Activated naive CD8-positive, alpha-beta T cell treated with anti-CD3 and anti-CD28 coated beads for 36 hours (primary cell): ENCODE measurements around the gene FHAD1. TPM values are rescaled to one million over a fixed set of nuclear protein-coding genes. Genes with fewer than 3 reads are reported as not detected.

Experiments used
- DNase-seq: peaks from one replicate; pipeline ENCODE4 v3.0.0; 2021
- H3K27ac Mint-ChIP-seq: one replicate; pipeline ENCODE4 v1.8.0; 2022; ENCODE audit warnings: mild to moderate bottlenecking, moderate library complexity, mixed read lengths
- H3K27me3 Mint-ChIP-seq: one replicate; pipeline ENCODE4 v1.8.0; 2022; ENCODE audit warnings: mild to moderate bottlenecking, mixed read lengths
- H3K36me3 Mint-ChIP-seq: one replicate; pipeline ENCODE4 v1.8.0; 2021; ENCODE audit warnings: mild to moderate bottlenecking, mixed read lengths
- H3K4me1 Mint-ChIP-seq: one replicate; pipeline ENCODE4 v1.8.0; 2021; ENCODE audit warnings: mixed read lengths
- H3K4me3 Mint-ChIP-seq: one replicate; pipeline ENCODE4 v1.8.0; 2022; ENCODE audit warnings: mild to moderate bottlenecking, moderate library complexity, mixed read lengths
- H3K9me3 Mint-ChIP-seq: one replicate; pipeline ENCODE4 v1.8.0; 2022; ENCODE audit warnings: mixed read lengths
- total RNA-seq, 2 experiments: library from RNA; stranded (reverse); gene quantifications; one replicate each; pipeline ENCODE4 v1.2.3, GENCODE V29; 2021

The FHAD1 gene
- under 1 TPM; 0.49 to 0.70 TPM for total RNA-seq

DNA sequence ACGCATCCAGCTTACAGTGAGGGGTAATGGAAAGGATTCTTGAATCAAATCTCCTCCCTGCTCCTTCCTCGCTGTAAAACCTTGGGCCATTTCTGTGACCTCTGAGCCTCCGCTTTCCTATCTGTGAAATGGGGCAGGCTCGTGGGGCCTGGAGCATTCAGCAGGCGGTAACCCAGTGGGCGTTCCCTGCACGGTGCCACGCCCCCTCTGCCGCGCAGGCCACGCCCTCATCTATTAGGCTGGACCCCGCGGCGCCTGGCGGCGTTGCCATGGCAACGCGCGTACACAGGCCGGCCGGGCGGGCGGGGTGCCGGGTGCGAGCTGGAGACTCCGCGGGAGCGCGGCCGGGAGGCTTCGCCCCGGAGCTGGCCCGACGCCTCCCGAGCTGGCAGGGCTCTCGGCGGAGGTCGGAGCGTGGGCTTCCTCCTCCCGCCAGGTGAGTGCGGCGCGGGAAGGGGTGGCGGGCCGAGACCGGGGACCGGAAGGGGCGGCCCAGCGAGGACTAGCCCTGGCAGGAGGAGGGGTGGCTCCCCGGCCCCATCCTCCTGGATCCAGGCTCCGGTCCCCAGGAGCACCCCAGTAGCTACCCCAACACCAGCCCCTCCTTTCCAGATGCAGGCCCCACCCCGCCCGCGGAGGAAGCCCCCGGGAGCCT is at the start of gene FHAD1:
TSS of gene FHAD1 (plus strand) at position 264 of the 655 bp plus-strand sequence. CDS start 4,562 bp downstream, outside the sequence.
- Mint-ChIP-seq H3K27ac (peak within 1 kb of the TSS; percentile 88), H3K27me3 (peaks cover 58% of the 10 kb centered on the region)
- peak; percentile 59 for DNase-seq

DNA sequence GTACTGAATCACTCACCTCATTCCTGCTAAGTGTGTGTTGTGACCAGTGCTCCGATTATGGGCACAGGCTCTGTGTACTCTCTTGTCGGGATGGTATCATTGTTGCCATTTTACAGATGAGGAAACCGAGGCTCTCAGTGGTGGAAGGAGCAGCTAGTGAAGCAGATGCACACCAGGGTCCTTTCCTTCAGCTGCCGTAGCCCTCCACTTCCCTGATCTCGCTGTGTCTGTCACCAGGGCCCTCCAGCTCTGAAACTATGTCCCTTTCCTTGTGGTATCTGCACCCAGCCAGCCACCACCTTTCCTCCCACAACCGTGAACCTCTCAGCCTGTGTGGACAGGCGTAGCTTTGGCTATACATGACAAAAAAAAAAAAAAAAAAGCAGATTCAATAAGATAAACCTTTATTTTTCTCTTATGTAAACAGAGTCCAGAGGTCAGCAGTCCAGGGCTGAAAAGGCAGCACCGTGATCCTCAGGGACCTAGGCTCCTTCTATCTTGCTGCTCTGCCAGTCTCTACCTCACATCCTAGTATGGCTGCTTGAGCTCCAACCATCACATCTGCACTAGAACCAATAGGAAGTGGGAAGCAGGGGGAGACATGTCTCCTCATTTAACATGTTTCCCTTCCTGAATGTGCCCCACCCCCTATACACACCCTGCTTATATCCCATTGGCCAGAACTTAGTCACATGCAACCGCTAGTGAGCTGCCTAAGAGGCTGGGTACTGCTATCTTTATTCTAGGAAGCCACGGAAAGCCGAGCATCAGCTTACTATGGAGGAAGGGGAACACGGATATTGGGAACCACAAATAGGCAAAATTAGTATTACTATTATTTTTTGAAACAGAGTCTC is 49.2 kb upstream of the FHAD1 start:
- no peak overlapping the region for H3K27ac Mint-ChIP-seq
- peaks cover 4% of the 10 kb centered on the region for H3K27me3 Mint-ChIP-seq
- no peaks in the 10 kb centered on the region for H3K4me1 Mint-ChIP-seq
- H3K4me3 Mint-ChIP-seq = no peak overlapping the region
- H3K36me3 Mint-ChIP-seq = no peaks in the 10 kb centered on the region
- H3K9me3 Mint-ChIP-seq = no peaks in the 10 kb centered on the region
- DNase-seq = no peak

More for the DNA sequence above, at the start of gene FHAD1:
- Mint-ChIP-seq H3K4me3 (peak within 1 kb of the TSS; percentile 55), H3K36me3 (peaks cover 31% of the 10 kb centered on the region), H3K4me1 (peaks cover 54% of the 10 kb centered on the region), H3K9me3 (peaks cover 30% of the 10 kb centered on the region)

DNA sequence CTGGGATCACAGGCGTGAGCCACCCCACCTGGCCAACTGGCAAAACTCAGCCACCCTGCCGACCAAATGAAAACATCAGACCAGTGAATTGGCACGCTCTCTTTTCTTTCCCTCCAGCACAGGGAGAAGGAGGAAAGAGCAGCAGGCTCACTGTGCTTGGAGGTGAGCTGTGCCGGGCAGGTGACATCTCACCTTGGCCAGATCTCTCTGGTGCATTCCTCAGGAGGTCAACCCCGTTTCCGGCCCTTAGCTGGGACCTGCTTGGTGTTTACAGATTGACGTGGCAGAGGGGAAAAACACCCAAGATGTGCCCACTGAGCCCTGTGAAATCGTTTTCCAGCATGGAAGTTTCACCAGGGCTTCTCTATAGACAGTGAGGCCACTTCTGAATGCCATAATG is 48.3 kb upstream of the FHAD1 start:
- Mint-ChIP-seq H3K27ac (no peak overlapping the region), H3K4me1 (no peaks in the 10 kb centered on the region), H3K36me3 (no peaks in the 10 kb centered on the region), H3K9me3 (no peaks in the 10 kb centered on the region), H3K4me3 (no peak overlapping the region), H3K27me3 (peaks cover 4% of the 10 kb centered on the region)
- no peak for DNase-seq

DNA sequence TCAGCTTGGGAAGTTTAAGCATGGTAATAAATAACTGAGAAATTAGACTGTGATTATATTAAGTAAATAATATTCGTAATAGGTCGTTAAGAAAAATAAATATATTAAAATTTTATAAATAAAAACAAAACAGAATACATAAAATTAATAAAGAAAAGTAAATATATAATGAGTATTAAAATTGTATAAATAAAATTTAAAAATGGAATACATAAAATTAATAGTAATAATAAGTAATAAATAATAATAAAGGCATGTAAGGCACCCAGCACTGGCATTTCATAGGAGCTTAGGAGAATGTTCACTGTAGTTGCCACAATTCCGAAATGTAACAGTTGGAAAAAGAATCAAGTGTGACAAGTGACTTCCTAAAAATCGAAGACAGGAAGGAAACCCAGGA is 45.8 kb upstream of the FHAD1 start:
- no peaks in the 10 kb centered on the region for H3K9me3 Mint-ChIP-seq
- DNase-seq = no peak
- H3K27me3 Mint-ChIP-seq = peaks cover 8% of the 10 kb centered on the region
- H3K4me3 Mint-ChIP-seq = no peak overlapping the region
- H3K27ac Mint-ChIP-seq = no peak overlapping the region
- H3K36me3 Mint-ChIP-seq = no peaks in the 10 kb centered on the region
- no peaks in the 10 kb centered on the region for H3K4me1 Mint-ChIP-seq

DNA sequence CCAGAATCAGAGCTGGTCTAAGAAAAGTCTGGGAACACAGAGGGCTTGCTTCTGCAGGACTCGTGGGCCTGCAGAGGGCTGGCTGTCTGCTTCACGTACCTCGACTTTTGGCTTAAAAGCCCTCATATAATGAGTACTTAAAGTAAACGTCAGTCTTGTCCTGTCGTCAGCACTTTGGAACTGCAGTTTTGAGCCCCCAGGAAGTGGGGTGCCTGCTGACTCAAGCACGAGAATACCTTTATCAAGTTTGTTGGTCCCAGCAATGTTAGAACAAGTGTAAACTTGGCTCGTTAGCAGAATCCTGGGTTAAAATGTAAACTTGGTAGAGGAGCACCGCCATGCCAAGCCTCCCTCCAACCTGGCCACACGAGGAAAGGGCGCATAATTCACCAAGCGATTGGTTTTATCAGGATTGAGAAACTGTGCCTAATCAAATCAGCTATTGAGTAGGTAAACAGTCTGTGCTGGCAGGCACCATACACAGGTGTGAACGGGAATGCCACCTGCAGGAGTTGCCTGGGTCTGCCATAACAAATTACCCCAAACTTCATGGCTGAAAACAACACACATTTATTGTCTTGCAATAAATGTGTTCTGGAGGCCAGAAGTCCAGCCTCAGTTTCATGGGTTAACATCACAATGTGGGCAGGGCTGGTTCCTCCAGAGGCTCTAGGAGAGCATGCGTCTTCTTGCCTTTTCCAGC is 45.0 kb upstream of the FHAD1 start:
- H3K27ac Mint-ChIP-seq = no peak overlapping the region
- H3K27me3 Mint-ChIP-seq = peaks cover 8% of the 10 kb centered on the region
- no peaks in the 10 kb centered on the region for H3K36me3 Mint-ChIP-seq
- no peak overlapping the region for H3K4me3 Mint-ChIP-seq
- H3K9me3 Mint-ChIP-seq = no peaks in the 10 kb centered on the region
- no peaks in the 10 kb centered on the region for H3K4me1 Mint-ChIP-seq
- no peak for DNase-seq

DNA sequence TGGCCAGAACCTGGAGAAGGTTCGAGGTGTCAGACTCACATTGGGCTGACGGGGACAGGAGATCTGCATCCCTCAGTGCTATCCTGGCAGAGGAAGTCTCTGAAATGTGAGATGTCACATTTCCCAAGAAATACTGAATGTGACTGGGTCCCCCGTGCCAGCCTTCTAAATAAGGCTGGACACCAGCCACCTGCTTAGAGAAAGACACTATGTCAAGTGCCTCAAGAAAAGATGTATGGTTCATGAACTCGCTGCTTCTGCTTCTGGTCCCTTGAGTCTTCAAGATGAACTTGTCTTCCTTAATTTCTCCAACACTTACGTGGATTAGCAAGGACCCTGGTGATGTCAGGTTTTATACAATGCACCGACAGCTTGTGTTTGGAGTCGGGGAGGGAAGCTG is 42.1 kb upstream of the FHAD1 start:
- peaks cover 11% of the 10 kb centered on the region for H3K27me3 Mint-ChIP-seq
- no peaks in the 10 kb centered on the region for H3K4me1 Mint-ChIP-seq
- H3K4me3 Mint-ChIP-seq = no peak overlapping the region
- DNase-seq = no peak
- no peak overlapping the region for H3K27ac Mint-ChIP-seq
- H3K9me3 Mint-ChIP-seq = no peaks in the 10 kb centered on the region
- no peaks in the 10 kb centered on the region for H3K36me3 Mint-ChIP-seq

DNA sequence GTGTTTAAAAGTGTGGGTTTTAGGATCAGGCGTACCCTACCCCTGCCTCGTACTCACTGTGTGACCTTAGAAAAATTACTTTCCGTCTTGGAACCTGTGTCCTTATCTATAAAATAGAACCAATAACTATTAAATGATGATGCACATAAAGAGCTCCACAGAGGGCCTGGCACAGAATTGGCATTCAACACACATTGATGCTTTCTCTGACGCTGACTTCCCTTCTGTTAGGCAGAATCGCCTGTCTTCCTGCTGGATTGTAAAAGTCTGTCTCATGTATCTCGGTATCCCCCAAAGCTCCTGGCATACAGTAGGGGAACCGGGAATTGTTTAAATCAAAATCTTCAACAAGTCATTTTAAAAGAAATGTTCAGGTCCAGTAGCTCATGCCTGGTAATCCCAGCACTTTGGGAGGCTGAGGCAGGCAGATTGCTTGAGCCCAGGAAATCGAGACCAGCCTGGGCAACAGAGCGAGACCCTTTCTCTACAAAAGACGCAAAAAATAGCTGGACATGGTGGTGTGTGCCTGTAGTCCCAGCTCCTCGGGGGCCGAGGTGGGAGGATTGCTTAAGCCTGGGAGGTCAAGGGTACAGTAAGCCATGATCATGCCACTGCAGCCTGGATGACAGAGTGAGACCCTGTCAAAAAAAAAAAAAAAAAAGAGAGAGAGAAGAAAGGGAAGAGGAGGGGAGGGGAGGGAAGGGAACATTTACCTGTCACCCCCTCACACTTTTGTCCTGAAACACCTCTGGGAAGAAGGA is 41.3 kb upstream of the FHAD1 start:
- Mint-ChIP-seq H3K4me1 (no peaks in the 10 kb centered on the region), H3K4me3 (no peak overlapping the region), H3K27ac (no peak overlapping the region), H3K27me3 (peaks cover 7% of the 10 kb centered on the region), H3K36me3 (no peaks in the 10 kb centered on the region), H3K9me3 (no peaks in the 10 kb centered on the region)
- no peak for DNase-seq

DNA sequence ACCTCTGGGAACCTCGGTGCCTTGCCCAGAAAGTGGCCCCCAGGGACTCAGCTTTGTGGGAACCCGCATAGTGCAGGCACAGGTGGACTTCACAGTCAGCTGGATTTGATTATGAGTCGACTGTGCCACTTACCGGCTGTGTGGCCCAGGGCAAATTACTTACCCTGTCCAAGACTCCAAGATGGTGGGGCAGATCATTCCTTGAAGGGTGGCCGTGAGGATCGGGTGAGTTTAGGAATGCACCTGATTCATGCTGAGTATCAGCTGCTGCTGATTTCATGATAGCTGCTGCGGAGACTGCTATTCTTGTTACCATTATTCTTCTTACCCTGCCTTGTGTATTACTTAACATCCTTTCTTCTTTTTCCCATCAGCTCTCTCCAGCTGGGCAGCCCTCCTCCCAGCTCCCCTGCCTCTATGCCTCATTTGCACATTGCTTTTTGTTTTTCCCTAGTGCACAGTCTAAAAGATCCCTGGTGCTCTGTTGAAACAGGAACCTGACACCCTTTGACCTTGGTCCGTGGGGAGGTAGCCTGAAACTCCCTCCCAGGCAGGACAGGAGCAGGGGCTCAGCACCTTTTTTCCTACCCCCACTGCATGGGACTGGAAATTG is 40.5 kb upstream of the FHAD1 start:
- no peak overlapping the region for H3K27ac Mint-ChIP-seq
- DNase-seq = no peak
- peaks cover 7% of the 10 kb centered on the region for H3K27me3 Mint-ChIP-seq
- no peaks in the 10 kb centered on the region for H3K9me3 Mint-ChIP-seq
- H3K36me3 Mint-ChIP-seq = no peaks in the 10 kb centered on the region
- H3K4me1 Mint-ChIP-seq = no peaks in the 10 kb centered on the region
- H3K4me3 Mint-ChIP-seq = no peak overlapping the region

DNA sequence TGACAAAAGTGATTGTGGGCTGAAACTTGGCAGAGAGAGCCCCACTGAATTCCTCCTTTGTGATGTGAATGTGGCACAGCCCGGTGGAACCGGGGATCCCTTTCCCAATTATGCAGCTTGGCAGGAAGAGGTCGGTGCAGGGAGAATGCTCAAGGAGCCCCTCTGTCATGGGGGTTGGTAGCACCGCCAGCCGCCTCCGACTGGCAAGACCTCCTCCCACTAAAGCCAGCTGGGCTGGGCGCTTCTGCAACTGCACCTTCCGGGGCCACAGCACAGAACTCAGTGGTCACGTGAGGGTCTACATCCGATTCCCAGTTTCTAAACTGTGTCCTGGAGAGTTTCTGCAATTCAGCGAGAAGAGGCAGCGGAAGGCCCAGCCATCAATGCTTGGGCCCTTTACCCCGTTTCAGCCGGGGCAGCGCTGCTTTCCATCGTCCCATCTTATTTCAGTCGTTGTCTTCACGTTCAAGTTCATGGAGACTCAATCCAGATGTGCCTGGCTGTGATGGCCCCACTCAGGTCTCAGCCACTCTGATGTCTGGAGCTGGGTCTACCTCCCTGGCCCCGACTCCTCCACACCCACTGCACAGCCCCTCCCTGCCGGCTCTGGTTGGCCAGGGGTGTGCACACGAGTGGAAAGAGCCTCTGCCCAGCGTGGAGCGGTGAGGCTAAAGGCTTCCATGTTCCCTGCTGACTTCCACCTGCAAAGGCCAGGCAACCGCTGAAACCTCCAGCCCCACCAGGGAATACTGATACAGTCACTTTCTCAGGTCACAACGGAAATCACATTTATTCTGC is 39.8 kb upstream of the FHAD1 start:
- H3K4me3 Mint-ChIP-seq = no peak overlapping the region
- H3K4me1 Mint-ChIP-seq = no peaks in the 10 kb centered on the region
- H3K9me3 Mint-ChIP-seq = no peaks in the 10 kb centered on the region

DNA sequence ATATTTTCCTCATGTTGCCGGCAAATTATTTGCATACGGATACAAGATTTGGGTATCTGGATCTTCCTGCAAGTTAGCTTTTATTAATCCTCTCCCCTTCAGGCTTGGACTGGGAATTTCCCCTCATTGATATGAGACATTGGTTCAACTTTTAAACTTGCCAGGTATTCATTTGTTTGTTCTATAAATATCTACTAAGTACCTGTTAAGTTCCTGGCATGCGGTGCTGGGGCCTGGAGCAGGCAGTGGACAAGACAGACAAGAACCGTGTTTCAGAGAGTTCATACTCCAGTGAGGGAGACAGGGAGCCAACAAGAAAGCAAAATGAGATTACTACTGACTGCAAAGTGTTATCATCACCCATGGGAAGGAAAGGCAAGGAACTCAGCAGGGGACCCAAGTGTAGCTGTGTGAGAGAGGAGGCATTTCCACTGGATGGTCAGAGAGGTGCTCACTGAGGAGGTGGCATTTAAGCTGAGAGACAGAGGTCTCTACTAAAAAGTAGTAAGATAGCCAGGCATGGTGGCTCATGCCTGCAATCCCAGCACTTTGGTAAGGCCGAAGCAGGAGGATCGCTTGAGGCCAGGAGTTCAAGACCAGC is 39.1 kb upstream of the FHAD1 start:
- Mint-ChIP-seq H3K9me3 (no peaks in the 10 kb centered on the region), H3K36me3 (no peaks in the 10 kb centered on the region), H3K27me3 (peaks cover 13% of the 10 kb centered on the region), H3K27ac (no peak overlapping the region), H3K4me1 (no peaks in the 10 kb centered on the region), H3K4me3 (no peak overlapping the region)
- DNase-seq = no peak

More for the DNA sequence above, 39.8 kb upstream of the FHAD1 start:
- Mint-ChIP-seq H3K36me3 (no peaks in the 10 kb centered on the region), H3K27ac (no peak overlapping the region), H3K27me3 (peaks cover 7% of the 10 kb centered on the region)
- DNase-seq = no peak

DNA sequence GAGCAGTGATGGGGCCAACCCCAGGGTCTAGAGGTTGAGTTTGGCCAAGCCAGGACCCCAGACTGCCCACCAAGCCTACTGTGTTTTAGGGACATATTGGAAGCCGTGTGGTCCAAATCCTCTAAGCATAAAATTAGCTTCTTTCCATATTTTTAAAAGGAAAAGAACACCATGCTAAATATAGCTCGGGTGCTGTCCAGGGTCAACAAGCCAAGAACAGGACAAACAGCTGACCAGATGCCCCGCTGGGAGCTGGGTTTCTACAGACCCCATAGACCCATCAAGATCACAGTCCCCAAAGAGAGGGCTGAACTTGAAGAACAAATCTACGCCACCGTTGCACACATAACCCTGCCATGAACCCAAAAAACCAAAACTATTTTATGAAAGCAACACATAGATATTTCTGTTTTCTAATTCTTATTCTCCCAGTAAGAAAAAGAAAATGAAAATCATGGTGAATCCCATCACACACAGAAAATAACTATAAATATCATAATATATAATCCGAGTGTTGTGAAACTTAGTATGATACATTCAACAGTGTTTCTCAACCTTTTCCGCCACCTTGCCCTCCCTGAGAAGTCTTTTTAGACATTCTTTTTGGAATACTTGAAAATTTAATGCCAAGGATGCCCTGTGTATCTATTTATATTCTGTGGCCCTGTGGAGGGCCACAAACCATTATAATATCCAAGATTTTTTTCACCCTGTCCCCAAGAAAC is 36.2 kb upstream of the FHAD1 start:
- H3K27me3 Mint-ChIP-seq = peaks cover 12% of the 10 kb centered on the region
- H3K4me1 Mint-ChIP-seq = no peaks in the 10 kb centered on the region
- H3K27ac Mint-ChIP-seq = no peak overlapping the region
- H3K4me3 Mint-ChIP-seq = no peak overlapping the region
- no peak for DNase-seq
- no peaks in the 10 kb centered on the region for H3K9me3 Mint-ChIP-seq
- no peaks in the 10 kb centered on the region for H3K36me3 Mint-ChIP-seq

DNA sequence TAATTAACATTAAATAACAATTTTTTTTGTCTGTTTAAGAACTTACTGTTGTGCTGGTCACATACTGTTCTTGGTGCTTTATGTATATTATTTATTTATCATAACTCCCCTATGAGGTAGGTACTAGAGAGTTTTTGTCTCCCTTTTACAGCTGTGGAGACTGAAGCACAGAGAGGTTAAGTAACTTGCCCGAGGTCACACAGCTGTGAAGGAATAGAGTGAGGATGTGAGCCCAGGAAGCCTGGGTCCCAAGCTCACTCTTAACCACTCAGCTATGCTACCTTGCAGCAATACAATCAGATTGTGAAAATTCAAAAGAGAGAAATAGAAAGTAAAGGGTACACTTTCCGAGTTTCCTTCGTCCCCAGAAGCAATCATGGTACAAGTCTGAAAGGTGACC is 35.6 kb upstream of the FHAD1 start:
- Mint-ChIP-seq H3K4me3 (no peak overlapping the region), H3K9me3 (no peaks in the 10 kb centered on the region), H3K27me3 (peaks cover 10% of the 10 kb centered on the region), H3K36me3 (no peaks in the 10 kb centered on the region), H3K27ac (no peak overlapping the region), H3K4me1 (no peaks in the 10 kb centered on the region)
- DNase-seq = no peak
